Measurements from ENCODE around the gene METTL24.
"Not testable (repeated sequence)": the region's sequence is repeated elsewhere in the genome, so short reads cannot be mapped to it uniquely, and the experiment has no call there.

The METTL24 gene

DNA sequence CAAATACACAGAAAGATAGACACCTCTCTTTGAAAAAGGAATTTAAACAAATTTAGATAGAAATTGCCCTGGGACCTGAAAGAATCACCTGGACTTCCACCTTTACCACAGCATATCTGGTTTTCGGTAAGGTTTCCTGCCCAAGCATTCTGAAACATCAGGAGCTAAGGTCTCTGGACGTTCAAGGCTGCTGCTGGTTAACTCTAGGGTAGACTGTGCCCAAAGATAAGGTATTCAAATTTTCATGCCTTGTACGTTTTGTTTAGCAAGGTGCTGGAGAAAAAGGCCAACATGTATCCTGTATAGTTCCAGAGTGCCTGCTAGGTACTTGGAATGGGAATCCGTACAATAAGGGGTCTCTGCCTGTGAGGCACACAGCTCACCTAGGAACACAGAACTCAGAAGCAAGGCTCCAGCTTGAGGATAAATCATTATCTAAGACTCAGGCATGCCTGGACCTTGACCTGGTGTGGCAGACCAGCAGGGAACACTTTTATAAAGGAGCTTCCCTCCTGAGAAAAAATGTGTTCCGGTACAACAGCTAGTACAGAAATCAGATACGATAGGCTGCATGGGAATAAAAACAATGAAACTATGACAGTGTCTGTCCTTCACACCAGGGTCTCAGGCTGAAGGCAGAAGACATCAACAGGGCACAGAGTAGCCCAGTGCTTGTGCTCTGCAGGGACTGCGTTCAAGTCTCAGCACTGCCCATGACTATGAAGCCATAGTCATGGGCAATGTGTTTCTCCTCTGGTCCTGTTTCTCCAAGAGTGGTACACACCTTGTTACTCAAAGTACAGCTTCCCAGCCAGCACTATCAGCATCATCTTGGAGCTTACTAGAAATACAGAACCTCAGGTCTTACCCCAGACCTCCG is 70.4 kb downstream of the METTL24 start:
- H3K4me3 ChIP-seq (ENCODE audit: low read length) = no peak overlapping the region
- no peak for DNase-seq (ENCODE audit: low read depth, low spot score)

DNA sequence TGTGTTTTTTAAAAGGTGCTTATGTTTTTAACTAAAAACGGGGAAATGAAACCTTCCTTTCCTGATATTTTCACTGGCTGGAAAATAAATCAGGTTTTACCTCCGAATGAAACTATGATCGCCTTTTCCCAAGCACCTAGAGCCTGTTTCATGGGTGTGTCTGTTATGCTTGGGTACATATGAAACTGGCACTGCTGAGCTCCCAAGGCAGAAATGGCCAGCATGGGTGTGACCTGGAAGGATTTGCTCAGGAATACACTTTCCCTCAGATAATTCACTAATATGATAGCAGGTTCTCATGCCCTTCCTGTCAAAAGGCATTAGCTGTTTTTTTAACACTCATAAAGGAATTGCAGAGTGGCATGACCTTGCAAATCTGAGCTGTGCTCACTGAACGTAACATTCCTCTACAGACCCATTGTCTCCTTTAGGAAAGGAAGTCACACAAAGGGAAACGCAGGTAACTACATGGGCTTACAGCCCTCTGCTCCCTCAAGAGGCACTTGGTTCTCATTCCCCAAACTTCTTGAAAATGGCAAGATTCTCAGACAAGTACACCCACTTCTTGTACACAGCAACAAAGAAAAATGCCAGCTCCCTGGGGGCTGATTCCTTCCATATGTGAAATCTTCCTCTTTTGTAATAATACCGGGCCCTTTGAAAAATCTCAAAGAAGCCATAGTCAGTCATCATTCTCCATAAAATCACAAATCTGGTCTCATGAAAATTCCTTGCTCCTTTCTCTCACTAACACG is 72.7 kb downstream of the METTL24 start:
- DNase-seq (ENCODE audit: low read depth, low spot score) = no peak
- no peak overlapping the region for H3K4me3 ChIP-seq (ENCODE audit: low read length)

DNA sequence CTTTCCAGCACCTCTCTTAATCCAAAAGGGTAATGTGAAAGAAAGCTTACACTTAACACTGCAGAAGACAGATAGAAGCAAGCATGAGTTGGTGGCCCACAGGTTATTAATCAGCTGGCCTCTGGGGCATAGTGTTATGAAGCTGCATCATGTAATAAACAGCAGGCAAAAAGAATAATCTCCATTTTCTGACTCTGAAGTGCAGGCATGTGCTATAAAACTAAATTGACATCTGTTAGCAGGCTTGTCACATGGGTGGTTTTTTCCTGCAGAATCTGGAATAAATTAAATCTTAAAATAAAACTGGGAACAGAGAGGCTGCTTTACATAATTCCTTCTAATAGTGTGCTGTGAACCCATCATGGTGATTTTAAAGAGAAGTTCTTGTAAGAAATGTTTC is 73.3 kb downstream of the METTL24 start:
- no peak for DNase-seq (ENCODE audit: low read depth, low spot score)
- H3K4me3 ChIP-seq (ENCODE audit: low read length) = no peak overlapping the region

DNA sequence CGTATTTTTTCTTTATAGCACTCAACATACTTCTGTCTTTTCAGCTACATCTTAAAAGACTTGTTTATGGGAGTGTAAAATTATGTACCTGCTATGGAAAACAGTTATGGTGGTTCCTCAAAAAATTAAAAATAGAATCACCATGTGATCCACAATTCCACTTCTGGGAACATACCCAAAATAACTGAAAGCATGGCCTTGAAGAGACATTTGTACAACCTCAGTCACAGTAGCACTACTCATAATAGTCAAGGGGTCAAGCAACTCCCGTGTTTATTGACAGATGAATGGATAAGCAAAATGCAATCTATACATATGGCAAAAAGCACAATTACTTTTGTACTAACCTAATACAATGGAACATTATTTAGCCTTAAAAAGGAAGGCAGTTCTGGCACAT is 74.5 kb downstream of the METTL24 start:
- no peak for DNase-seq (ENCODE audit: low read depth, low spot score)
- no peak overlapping the region for H3K4me3 ChIP-seq (ENCODE audit: low read length)

DNA sequence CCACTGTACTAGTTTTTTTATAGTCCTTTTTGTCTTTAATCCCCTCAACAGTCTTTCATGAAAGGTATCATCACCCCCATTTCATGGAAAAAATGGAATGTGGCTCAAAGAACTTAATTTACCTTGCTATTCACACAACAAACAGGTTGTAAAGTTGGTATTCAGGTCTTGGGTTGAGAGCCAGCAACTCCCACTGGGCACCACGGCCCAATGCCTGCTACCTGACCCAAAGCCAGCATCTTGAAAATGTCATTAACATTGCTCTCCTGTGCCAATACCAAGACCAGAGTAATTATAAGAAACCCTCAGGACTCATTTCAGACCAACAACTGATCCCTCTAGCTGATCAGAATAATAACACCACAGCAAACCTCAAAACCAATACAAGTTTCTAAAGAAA is 75.7 kb downstream of the METTL24 start:
- H3K4me3 ChIP-seq (ENCODE audit: low read length) = no peak overlapping the region
- no peak for DNase-seq (ENCODE audit: low read depth, low spot score)

DNA sequence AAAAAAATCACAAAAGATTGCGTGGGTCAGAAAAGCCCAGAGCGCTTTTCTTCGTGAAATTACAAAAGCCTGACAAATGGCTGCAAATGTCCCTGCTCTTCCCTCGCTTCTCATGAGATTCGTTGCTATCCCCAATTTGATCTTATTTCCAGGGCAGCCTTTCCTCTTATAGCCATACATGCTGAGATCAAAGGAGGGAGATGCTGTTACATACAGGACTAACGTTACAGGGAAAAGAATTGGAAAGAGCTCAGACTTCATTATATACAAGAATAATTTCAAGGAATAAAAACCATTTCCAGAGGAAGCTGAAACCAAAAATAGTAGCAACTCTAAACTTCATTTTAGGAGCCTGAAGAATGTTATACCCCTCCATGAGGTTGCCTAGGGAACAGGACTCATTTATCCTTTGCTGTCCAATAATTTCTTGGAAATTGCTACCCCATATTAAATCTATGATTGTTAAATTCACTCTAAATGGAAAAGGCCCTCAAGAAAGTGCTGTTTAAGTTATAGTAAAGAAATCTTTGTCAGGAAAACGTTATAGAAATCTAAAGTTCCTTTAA is 81.0 kb downstream of the METTL24 start:
- H3K4me3 ChIP-seq (ENCODE audit: low read length) = no peak overlapping the region
- no peak for DNase-seq (ENCODE audit: low read depth, low spot score)

DNA sequence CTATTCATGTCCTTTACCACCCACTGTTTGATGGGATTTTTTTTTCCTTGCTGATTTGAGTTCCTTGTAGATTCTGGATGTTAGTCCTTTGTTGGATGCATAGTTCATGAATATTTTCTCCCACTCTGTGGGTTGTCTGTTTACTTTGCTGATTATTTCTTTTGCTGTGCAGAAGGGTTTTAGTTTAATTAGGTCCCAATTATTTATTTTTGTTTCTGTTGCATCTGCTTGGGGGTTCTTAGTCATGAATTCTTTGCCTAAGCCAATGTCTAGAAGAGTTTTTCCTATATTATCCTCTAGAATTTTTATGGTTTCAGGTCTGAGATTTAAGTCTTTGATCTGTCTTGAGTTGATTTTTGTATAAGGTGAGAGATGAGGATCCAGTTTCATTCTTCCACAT is 85.4 kb downstream of the METTL24 start:
- H3K4me3 ChIP-seq (ENCODE audit: low read length); DNase-seq (ENCODE audit: low read depth, low spot score): not testable (repeated sequence)

DNA sequence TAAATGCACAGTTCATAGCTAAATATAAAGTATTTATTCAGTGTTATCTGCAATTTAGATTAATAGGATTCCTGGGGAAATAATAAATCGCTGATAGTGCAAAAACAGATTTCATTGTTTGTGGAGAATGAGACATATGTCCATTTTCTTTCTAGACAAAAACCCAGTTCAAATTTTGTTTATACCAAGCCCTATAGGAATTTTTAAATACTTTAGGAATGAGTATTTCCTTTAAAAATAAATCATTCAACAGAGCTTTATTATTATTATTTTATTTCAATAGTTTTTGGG is 86.5 kb downstream of the METTL24 start:
- no peak overlapping the region for H3K4me3 ChIP-seq (ENCODE audit: low read length)

DNA sequence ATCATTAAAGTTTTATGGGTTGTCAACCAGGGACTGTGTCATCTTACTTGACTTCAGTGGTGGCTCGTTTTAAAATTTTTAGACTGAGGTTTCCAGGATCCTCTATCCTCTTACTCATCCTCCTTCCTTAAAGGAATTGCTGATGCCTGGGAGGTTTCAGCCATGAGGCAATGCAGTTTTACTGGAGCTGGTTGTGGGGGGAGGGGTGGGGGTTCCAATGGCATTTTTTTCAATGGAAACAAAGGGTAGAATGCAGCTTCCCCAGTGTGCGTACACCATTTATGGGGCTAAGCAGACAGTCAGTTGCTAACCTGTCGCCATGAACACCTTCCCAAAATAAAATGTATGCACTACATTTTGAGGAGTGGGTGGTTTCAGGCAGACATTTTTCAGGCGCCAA is 88.0 kb downstream of the METTL24 start:
- no peak overlapping the region for H3K4me3 ChIP-seq (ENCODE audit: low read length)
- no peak for DNase-seq (ENCODE audit: low read depth, low spot score)

More for the DNA sequence above, 86.5 kb downstream of the METTL24 start:
- DNase-seq (ENCODE audit: low read depth, low spot score) = no peak

DNA sequence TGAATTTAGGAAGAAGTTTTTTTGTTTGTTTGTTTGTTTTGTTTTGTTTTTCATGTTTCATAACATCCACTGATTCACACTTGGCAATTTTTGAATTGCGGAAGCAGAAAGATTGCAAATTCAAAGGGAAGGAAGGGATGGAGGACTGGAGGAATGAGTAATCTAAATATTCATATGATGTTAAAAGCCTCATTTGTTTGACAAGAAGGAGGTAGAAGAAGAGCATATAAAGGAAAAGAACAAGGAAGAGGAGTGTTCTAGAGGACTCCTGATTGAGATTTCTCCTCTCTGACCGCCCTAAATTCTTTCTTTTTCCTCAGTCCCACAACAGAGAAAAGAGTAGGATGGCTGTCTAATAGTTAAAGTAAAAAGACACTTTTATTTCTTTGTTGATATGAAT is 88.5 kb downstream of the METTL24 start:
- H3K4me3 ChIP-seq (ENCODE audit: low read length) = no peak overlapping the region
- DNase-seq (ENCODE audit: low read depth, low spot score) = no peak

DNA sequence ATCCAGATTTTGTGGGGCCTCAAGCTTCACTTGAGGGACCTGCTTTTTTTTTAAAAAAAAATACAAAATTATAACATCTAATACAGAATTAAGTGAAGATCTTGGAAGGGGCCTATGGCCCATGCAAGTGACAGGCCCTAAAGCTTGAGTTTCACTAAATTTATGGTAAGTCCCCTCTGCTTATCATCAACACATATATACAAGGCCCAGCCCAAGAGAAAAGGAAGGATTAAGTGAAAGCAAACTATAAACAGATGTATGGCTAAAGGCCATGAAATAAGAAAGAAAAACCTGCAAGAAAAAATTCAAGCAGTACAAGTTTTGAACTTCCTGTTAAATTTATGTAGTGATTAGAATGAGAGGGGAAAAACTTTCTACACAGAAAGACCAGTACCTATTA is 91.2 kb downstream of the METTL24 start:
- no peak overlapping the region for H3K4me3 ChIP-seq (ENCODE audit: low read length)
- DNase-seq (ENCODE audit: low read depth, low spot score) = no peak

DNA sequence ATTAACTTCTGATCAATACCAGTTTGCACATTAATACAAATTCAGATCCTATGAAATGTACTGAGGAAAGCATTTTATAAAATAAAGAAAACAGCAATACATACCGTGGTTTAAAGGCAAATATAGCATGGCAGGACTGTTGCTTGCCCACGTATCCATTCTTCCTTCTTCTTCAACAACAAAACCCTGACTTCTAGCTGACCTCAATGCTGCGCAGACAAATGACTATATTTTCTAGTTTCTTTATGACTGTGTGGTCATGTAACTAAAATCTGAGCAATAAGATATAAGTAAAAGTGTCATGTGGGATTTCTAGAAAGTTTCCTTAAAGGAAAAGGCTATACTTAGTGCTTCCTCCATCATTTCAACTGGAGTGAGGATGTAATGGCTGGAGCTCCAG is 92.9 kb downstream of the METTL24 start:
- DNase-seq (ENCODE audit: low read depth, low spot score) = no peak

DNA sequence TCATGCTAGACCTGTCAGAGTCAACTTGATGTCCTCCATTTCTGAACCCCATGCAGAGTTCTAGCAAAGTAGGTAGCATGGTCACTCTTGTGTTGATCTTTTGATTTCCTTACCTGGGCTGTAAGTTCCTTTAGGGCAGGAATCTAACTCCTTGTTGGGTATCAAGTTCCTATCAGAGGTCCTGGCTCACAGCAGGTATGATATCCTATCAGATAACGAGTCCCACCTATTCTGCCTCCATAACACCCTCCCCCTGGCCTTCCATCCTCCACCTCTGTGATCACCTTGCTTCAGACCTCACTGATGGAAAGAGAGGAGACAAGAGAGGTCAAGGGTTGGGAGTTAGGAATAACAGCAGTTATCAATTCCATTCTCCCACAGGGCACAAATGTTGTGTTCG is 101.8 kb downstream of the METTL24 start:
- no peak overlapping the region for H3K4me3 ChIP-seq (ENCODE audit: low read length)
- DNase-seq (ENCODE audit: low read depth, low spot score) = no peak

More for the DNA sequence above, 92.9 kb downstream of the METTL24 start:
- no peak overlapping the region for H3K4me3 ChIP-seq (ENCODE audit: low read length)

DNA sequence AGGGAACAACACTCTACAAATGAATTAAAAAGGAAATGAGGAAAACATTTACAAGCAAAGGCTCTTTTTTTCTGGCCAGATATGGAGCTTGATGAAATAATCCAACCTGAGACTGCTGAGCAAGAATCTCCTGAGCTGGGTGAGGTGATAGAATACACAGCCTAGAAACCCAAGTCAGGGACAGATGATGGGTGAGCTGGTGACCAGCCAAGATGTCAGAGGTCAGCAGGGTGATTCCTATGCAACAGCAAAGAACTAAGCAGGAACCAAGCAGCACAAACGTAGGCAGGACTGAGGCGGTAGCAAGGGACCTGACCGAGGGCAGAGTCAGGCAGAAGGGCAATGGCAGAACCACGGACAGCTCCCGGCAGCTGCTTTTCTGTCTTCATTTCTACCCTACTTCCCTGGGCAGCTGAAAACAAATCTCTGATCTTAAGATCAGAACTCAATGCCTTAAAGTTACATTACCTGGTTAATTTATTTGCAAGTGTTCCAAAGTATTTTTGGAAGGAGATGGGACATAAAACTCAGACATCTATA is 102.9 kb downstream of the METTL24 start:
- H3K4me3 ChIP-seq (ENCODE audit: low read length) = no peak overlapping the region
- peak; percentile 32 for DNase-seq (ENCODE audit: low read depth, low spot score)

DNA sequence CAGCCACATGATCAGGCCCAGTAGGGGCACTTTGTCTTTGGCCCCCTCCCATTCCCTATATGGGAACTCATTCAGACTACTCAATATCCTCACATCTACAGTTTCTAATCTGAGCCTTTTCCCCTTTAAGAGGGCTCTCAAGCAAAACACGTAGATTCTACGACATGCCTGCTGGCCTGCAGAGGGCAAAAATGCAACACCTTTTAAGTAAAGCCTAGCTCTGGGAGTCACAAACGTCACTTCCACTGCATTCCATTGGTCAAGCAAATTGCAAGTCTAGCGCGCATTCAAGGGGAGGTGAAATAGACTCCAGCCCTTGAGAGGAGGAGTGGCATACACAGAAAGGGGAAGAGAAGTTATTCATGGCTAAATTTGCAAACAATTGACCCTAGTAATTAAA is 107.3 kb downstream of the METTL24 start:
- H3K4me3 ChIP-seq (ENCODE audit: low read length) = no peak overlapping the region
- no peak for DNase-seq (ENCODE audit: low read depth, low spot score)

DNA sequence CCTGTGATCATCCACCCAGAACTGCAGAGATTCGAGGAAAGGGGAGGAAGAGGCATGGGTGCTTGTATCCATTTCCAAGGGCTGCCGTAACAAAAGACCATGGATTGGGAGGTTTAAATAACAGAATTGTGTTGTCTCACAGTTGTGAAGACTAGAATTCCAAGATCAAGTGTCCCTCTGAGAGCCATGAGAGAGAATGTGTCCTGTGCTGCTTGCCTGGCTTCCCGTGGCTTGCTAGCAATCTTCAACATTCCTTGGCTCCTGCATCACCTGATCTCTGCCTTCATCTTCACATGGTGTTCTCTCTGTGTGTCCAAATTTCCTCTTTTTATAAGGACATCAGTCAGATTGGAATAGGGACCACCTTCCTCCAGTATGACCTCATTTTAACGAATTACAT is 108.1 kb downstream of the METTL24 start:
- H3K4me3 ChIP-seq (ENCODE audit: low read length) = no peak overlapping the region
- DNase-seq (ENCODE audit: low read depth, low spot score) = no peak

DNA sequence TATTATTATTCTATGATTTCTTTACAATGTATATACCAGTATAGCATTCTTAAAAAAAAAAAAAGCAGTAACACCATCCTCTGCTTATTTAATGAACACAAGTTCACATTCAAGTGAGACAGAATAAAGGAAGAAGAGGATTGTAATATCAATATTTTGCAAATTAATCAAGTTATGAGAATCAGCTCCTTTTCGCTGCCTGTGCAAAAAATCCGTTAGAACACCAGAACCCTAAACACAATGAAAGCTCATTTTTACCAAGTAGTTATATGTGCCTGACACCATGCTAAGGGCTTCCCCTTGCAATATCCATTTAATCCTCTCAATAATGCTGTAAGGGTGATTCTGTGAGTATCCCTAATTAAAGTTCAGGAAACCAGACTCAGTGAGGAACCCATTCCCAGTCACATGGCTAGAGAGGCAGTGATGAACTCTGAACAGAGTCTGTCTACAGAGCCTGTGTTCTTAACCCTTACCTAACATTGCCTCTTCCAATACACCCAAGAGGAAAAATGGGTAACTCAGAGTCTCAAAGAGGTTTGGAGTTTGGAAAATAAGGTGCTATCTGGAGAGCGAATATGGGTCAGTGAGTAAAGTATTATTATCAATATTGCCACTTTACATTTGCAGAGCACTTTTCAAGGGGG is 111.1 kb downstream of the METTL24 start:
- no peak for DNase-seq (ENCODE audit: low read depth, low spot score)
- H3K4me3 ChIP-seq (ENCODE audit: low read length) = no peak overlapping the region

DNA sequence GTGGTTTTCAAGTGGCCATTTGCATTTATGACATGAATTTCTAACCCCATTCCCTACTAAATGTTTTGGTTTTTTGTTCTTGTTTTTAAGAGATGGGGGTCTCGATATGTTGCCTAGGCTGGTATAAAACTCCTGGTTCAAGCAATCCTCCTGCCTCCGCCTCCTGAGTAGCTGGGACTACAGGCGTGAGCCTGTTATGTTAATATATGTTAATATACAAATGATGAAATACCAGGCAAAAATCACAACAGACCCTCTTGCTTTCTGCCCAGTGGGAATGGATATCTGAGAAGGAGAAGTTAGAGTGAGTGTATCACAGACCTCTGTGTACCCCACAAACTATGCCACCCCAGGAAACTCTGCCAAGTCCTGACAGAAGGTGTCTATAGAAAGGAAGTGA is 111.8 kb downstream of the METTL24 start:
- H3K4me3 ChIP-seq (ENCODE audit: low read length) = no peak overlapping the region
- no peak for DNase-seq (ENCODE audit: low read depth, low spot score)

DNA sequence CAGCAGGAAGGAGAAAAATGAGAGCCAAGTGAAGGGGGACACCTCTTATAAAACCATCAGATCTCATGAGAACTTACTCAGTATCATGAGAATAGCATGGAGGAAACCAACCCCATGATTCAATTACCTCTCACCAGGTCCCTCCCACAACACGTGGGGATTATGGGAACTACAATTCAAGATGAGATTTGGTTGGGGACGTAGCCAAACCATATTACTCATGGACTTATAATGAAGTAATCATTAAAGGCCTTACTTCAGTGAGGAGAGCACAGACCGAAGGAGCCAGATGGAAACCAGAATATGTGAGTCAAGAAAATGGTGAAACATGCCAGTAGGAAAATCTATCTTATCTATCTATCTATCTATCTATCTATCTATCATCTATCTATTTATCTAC is 113.5 kb downstream of the METTL24 start:
- not testable (repeated sequence) for H3K4me3 ChIP-seq (ENCODE audit: low read length); DNase-seq (ENCODE audit: low read depth, low spot score)

Measured in Jurkat, Clone E6-1 (cell line).